Activated CD4-positive, alpha-beta T cell treated with anti-CD3 and anti-CD28 coated beads for 48 hours (primary cell): ENCODE results near the gene RRAGC.

Source experiments
- DNase-seq: peaks from one replicate; pipeline ENCODE4 v3.0.0-alpha.2; 2020

The RRAGC gene, protein sequence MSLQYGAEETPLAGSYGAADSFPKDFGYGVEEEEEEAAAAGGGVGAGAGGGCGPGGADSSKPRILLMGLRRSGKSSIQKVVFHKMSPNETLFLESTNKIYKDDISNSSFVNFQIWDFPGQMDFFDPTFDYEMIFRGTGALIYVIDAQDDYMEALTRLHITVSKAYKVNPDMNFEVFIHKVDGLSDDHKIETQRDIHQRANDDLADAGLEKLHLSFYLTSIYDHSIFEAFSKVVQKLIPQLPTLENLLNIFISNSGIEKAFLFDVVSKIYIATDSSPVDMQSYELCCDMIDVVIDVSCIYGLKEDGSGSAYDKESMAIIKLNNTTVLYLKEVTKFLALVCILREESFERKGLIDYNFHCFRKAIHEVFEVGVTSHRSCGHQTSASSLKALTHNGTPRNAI

GRCh38 chr1:38859561-38860453 is at the start of gene RRAGC:
RRAGC (minus strand) TSS chr1:38859772; CDS start chr1:38859646, 126 bp downstream.
- peak; percentile 99 for DNase-seq

DNA sequence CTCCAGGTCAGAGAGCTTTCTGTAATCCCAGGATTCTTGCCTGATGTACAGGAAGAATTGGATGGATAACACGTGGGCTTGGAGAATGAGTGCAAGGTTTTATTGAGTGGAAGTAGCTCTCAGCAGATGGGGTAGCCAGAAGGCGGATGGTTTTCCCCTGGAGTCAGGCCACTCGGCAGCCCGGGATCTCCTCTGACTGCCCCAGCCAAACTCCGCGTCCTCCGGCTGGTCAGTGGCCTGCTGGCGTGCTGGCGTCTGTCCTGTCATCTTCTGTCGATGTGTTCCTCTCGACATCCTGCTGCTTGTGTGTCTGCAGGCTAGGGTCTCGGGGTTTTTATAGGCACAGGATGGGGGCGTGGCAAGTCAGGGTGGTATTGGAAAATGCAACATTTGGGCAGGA is 49.2 kb upstream of the RRAGC start:
- no peak for DNase-seq

DNA sequence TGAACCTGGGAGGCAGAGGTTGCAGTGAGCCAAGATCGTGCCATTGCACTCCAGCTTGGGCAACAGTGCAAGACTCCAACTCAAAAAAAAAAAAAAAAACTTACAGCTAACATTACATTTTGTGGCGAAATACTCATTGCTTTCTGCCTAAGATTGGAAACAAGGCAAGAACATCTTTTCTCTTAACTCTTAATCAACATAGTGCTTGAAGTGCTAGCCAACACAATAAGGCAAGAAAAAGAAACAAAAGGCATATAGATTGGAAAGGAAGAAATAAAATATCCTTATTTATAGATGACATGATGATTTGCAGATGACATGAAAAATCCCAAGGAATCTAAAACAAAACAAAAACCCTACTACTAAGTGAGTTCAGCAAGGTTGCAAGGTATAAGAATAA is 46.4 kb upstream of the RRAGC start:
- DNase-seq: no peak

- no peak for DNase-seq
Observed at GRCh38 chr1:38899560-38899959, 40.0 kb upstream of the RRAGC start.

DNA sequence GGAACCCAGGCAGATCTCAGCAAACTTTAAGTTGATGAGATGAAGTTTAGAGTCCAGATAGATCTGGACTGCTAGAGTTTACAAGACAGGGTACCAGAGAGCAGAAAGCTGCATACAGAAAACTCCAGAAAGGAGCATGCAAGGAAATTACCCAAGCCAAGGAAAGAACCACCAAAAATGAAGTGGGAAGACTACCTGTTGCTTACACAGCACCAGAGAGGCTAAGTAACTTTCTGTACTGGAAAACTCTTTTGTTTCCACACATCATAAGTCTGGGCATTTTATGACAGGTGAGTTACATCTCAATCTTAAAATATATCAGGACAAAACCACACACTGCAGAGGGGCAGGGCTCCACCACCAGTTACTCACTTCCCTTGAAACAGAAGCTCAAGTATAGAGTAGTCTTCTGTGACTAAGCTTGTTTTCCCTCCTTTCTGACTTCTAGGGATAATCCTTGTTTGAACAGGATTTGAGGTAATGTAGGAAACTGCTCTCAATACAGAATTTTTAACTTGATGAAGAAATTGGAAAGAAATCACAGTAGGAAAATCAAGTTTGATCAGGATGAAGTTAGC is 39.2 kb upstream of the RRAGC start:
- no peak for DNase-seq

DNA sequence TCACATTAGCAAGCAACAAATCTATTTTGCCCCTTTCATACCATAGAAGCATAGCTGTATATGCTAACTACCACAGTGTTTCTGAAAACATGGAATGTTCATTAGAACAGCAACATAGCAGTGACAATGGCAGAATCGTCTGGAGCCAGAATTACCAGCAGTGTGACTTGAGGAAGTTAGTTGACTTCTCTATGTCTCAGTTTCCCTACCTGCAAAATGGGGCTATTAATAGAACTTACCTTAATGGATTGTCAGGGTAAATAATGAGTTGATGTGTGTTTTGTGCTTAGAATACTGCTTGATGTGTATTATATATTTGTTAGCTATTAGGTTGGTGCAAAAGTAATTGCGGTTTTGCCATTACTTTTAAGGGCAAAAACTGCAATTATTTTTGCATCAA is 36.6 kb upstream of the RRAGC start:
- DNase-seq: no peak

DNA sequence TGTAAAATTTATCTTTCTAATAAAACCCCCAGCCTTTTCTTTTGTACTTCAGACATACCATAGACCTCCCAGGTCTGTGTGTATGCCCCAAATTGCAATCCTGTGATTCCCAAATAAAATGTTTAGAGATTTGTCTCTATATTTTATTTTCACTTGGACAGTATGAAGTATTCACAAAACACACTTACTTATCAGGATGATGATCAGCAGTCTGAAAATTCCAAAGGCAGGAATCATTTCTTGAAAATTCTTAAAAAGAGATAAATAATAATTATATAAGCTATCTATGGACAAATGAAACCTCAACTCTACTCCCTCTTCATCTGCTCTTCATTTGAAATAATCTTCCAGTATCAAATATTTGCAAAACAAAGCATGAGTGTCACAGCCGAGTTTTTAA is 33.4 kb upstream of the RRAGC start:
- no peak for DNase-seq

- peak; percentile 15 for DNase-seq
Observed at GRCh38 chr1:38891753-38892152, 32.2 kb upstream of the RRAGC start.

- no peak for DNase-seq
Observed at GRCh38 chr1:38889589-38889988, 30.0 kb upstream of the RRAGC start.

- no peak for DNase-seq
Observed at GRCh38 chr1:38888423-38889333, 29.1 kb upstream of the RRAGC start.

DNA sequence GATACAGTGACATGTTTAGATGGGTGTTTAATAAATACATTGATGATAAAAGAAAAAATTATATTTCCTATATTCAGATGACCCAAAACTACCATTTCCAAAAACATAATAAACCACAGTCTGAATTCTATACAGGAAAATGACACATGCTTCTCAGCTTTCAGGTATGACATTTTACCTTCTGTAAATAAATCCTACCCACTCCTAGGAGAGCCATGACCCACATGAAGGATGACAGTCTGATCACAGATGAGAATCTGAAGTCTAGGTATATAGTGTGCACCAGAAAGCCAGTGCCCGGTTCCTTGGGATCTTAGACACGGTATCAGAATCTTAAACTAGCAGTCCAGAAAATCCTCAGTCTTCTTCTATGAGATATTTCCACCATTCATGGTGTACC is 25.5 kb upstream of the RRAGC start:
- no peak for DNase-seq

GRCh38 chr1:38881487-38881886 is 21.9 kb upstream of the RRAGC start, which contains the start of gene GJA9:
GJA9 (minus strand) TSS chr1:38881587; CDS start chr1:38876098, 5,489 bp downstream.
- DNase-seq: no peak

GRCh38 chr1:38875811-38876210 is 16.2 kb upstream of the RRAGC start:
- DNase-seq: no peak

DNA sequence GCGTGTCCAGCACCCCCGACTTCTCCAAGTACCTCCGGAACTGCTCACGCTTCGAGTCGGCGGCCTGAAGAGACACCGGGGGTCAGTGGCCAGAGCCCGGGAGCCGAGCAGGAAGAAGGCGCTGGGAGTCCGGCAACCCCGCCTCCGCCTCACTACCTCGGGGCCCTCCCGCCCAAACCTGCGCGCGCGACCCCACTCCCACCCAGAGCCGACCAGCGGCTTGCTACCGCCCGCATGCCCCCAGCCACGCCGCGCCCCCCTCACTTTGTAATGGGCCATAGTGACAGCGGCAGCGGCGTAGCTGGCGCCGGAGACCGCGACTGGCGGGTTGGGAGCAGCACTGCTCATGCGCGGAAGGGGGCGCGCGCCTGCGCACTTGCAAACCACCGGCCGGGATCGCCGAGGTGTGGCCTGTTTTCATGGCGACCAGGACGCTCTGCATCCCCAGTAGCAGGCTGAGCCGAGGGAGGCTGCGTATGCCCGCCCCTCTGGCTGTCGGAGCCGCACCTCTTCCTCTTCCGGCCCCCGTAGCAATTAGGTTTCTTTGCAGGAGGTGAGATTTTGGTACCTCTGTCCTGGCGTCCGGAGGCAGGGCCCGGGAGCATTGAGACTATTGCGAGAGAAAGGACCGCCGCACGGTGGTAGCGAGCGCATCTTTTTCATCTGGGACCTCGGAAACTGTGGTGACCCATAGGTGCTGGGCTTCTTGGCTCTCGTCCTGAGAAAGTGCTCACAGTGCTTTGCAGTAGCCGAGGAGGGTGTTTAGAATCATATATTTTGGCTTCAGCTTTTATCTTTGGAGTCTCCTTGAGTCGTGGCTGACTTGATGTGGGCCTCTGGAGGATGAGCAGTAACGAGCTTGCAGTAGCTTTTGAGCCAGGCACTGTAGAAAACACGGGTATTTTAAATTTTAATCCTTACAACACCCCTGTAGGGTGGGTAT is 13.7 kb upstream of the RRAGC start, which contains the start of gene MYCBP:
Gene MYCBP (minus strand): TSS at position 322 of the 943 bp plus-strand sequence. CDS start 43 bp downstream, at position 279.
- DNase-seq: peak; percentile 97

- peak; percentile 50 for DNase-seq
Observed at GRCh38 chr1:38872401-38873026, 12.9 kb upstream of the RRAGC start.

- no peak for DNase-seq
Observed at GRCh38 chr1:38870996-38871395, 11.4 kb upstream of the RRAGC start.

GRCh38 chr1:38867208-38867607 is 7.6 kb upstream of the RRAGC start:
- DNase-seq: no peak

GRCh38 chr1:38865112-38865715 is 5.6 kb upstream of the RRAGC start:
- DNase-seq: no peak

- no peak for DNase-seq
Observed at GRCh38 chr1:38860454-38860795, 853 bp upstream of the RRAGC start.
